ENCODE data around the gene ABCC1.

Gene ABCC1

DNA sequence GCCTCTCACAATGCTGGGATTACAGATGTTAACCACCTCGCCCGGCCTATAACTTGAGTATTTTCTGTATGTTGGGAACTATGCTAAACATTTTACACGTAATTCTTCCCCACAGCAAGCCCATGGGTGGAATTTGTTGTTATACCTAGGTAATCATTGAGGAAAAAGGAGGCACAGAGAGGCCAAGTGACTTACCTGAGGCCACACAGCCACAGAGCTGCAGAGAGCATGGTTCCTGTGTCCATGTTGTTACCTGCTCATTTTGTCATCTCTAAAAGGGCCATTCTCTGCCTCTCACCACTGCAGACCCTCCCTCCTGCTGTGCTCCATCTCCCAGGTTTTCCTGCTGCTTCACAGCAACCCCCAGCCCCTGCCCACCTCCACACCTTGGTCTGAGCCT, 135.5 kb downstream of the ABCC1 start:
- H3K4me3 ChIP-seq (ENCODE audit: low read depth, low read length): no peak overlapping the region
- TF ChIP-seq, protein P1, sequence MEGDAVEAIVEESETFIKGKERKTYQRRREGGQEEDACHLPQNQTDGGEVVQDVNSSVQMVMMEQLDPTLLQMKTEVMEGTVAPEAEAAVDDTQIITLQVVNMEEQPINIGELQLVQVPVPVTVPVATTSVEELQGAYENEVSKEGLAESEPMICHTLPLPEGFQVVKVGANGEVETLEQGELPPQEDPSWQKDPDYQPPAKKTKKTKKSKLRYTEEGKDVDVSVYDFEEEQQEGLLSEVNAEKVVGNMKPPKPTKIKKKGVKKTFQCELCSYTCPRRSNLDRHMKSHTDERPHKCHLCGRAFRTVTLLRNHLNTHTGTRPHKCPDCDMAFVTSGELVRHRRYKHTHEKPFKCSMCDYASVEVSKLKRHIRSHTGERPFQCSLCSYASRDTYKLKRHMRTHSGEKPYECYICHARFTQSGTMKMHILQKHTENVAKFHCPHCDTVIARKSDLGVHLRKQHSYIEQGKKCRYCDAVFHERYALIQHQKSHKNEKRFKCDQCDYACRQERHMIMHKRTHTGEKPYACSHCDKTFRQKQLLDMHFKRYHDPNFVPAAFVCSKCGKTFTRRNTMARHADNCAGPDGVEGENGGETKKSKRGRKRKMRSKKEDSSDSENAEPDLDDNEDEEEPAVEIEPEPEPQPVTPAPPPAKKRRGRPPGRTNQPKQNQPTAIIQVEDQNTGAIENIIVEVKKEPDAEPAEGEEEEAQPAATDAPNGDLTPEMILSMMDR (IDR thresholded peaks at IDR 0.05; ENCODE audit: low read depth, low read length): no peak

DNA sequence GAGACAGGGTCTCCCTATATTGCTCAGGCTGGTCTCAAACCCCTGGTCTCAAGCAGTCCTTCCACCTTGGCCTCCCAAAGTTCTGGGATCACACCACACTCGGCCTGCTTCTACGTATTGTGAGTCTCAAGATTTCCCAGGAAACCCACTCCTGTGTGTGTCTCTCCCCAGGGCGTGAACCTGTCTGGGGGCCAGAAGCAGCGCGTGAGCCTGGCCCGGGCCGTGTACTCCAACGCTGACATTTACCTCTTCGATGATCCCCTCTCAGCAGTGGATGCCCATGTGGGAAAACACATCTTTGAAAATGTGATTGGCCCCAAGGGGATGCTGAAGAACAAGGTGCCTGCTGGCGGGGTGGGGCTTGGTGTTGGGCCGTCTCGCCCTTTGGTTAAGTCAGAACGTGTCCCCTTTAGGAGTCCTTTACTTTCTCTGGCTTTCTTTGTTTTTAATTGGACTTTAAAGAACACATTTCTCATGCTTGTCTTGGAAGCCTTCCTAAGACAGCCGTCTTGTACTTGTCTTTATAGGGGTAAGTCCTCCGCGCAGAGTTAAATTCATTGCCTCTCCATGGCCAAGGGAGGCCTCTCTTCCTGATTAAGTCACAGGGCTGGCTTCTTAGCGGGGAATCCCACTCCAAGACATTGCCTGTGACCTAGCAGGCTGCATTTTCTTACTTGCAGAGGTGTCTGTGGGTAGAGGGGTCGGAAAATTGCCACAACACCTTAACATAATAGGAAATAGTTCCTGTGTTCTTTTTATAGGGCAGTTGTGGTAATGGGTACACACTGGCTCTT, 137.4 kb downstream of the ABCC1 start:
- no peak overlapping the region for H3K4me3 ChIP-seq (ENCODE audit: low read depth, low read length)
- TF ChIP-seq, protein P1 (IDR thresholded peaks at IDR 0.05; ENCODE audit: low read depth, low read length): no peak

DNA sequence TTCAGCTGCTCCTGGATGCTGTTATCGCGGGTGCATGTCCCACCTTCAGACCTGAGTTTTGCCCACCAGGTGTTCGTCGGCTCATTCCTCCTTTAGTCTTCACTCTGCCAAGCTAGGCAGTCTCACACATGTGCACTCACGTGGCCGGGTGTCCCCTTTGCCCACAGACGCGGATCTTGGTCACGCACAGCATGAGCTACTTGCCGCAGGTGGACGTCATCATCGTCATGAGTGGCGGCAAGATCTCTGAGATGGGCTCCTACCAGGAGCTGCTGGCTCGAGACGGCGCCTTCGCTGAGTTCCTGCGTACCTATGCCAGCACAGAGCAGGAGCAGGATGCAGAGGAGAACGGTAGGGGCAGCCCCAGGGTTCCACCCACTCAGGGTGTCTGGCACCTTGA, 140.8 kb downstream of the ABCC1 start:
- TF ChIP-seq, protein P1 (IDR thresholded peaks at IDR 0.05; ENCODE audit: low read depth, low read length): no peak
- H3K4me3 ChIP-seq (ENCODE audit: low read depth, low read length): no peak overlapping the region

DNA sequence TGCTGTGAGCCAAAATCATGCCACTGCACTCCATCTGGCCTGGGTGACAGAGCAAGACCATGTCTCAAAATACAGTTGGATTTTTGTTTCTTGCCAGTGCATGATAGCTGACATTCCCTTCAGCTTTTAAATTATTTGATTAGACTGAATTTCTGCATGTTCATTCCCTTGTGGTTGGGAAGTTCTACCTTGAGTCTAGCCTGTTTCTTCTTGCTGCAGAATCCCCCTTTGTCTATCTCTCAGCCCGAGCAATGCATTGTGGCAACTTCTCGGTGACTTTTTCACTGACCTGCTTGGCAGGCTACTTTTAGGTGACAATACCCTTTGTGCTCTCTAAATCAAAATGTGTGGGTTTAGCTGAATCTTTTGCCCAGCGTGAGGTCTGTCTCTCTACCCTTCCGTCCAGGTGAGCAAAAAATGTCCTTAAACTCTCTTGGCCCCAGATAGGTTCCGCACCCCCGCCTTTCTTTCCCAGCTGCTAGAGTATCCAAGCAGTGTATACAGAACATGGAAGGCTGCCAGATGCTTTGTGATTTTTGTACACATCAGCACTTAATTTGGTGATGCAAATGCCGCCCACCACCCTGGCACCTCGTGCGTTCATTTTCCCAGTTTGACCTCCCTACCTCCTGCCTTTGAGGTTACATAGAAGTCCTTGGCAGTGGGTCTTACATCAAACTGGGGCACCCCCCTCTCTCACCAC, 143.7 kb downstream of the ABCC1 start:
- TF ChIP-seq, protein P1 (IDR thresholded peaks at IDR 0.05; ENCODE audit: low read depth, low read length): no peak
- no peak overlapping the region for H3K4me3 ChIP-seq (ENCODE audit: low read depth, low read length)

DNA sequence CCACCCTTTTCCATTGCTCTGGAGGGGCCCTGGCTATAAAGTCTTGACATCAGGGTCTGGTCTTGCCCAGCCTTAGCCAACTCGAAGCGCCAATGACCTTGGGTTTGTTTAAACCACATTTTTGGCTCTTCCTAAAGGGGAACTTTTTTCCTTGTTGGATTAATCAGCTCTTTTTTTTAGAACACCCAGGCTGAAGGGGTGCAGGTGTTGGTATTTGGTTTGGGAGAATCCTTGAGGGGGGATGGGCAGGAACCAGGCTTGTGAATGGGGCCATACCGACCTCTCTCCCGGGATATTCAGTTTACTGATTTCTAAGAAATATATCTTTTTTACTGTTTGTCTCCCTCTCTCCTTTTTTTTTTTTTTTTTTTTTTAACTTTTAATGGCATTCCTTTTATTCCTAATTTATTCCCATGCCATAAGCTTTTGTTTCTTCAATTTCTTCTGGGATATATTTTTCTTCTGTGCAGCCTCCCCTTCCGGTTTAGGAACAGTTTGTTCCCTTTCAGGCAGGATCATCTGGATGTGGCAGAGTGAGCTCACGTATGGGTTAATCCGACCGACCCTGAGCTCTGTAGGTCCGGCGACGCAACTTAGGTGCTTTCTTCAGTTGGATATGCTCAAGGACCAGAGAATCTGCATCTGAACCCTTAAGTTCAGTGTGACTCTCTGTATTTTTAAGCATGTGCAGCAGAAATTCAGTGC, 144.4 kb downstream of the ABCC1 start:
- no peak overlapping the region for H3K4me3 ChIP-seq (ENCODE audit: low read depth, low read length)
- TF ChIP-seq, protein P1 (IDR thresholded peaks at IDR 0.05; ENCODE audit: low read depth, low read length): no peak

DNA sequence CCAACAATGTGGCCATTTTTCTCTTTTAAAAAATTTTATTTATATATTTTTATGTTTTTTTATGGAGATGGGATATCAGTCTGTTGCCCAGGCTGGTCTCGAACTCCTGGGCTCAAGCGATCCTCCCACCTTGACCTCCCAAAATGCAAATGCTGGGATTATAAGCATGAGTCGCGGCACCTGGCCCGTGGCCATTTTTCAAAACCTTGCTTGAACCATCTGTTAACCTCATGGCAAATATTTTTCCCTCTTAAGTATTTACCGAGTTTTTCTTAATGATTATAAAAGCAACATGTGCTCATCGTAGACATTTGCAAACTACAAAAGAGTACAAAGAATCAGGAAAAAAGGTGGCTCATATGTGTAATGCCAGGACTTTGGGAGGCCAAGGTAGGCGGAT, 146.2 kb downstream of the ABCC1 start:
- no peak overlapping the region for H3K4me3 ChIP-seq (ENCODE audit: low read depth, low read length)
- TF ChIP-seq, protein P1 (IDR thresholded peaks at IDR 0.05; ENCODE audit: low read depth, low read length): no peak

Measured in WI38 (cell line).